Right lung (tissue), 5 donors: Measurements from ENCODE around the gene MSI2. TPM values are rescaled to one million over a fixed set of nuclear protein-coding genes. Genes with fewer than 3 reads are reported as not detected.

Source experiments
- DNase-seq, 2 donors: peaks; one replicate each; pipeline ENCODE4 v3.0.0-alpha.2; 2013
- polyA plus RNA-seq, 5 donors: library from polyadenylated mRNA; unstranded; fragments of 120-200 nt; gene quantifications; one replicate each; pipeline versions ENCODE4 v1.2.1 to v1.2.3, GENCODE V29; 2013; ENCODE audit warnings: inconsistent platforms in 1 of 5, low replicate concordance in 1 of 5; ENCODE audit not compliant: insufficient read length in 5 of 5, insufficient read depth in 1 of 5

MSI2 gene
- polyA plus RNA-seq, 5 donors: 35.4 to 48.9 (median 47.6) TPM

DNA sequence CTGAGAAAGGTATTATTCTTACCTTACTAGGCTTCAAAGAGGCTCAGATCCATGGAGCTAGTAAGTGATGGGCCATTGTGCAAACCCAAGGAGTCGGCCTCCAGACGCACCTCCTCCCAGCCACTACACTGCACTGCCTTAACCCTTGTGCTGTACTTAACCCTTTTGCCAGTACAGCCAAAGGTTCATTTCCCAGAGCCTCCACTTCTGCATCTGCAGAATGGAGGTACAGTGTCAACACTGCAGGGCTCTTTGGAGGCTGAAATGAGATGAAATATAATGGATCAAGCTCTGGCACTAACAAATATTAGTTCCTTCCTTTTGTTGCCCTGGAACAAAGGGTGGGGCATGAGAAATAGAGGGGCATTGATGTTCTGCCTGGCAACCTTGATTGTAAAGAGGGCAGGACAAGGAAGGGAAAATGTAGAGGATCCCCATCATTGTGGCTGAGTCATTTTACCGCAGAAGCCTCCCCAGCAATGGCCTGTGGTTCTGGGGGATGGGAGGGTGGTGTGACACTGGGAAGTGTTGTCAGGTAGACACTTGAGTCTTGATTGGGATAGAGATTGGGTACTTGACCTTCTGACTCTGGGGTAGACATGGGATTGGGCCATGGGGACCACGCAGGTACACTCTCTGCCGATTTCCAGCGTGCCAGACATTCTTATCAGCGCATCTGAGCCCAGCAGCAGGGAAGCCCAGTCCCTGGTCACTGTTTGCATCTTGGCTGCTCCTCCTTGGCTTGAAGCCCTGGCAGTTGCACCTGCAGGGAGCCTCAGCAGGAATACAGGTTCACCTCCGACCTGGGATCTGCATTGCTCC lies 84.0 kb downstream of the MSI2 start:
- DNase-seq: no peak

DNA sequence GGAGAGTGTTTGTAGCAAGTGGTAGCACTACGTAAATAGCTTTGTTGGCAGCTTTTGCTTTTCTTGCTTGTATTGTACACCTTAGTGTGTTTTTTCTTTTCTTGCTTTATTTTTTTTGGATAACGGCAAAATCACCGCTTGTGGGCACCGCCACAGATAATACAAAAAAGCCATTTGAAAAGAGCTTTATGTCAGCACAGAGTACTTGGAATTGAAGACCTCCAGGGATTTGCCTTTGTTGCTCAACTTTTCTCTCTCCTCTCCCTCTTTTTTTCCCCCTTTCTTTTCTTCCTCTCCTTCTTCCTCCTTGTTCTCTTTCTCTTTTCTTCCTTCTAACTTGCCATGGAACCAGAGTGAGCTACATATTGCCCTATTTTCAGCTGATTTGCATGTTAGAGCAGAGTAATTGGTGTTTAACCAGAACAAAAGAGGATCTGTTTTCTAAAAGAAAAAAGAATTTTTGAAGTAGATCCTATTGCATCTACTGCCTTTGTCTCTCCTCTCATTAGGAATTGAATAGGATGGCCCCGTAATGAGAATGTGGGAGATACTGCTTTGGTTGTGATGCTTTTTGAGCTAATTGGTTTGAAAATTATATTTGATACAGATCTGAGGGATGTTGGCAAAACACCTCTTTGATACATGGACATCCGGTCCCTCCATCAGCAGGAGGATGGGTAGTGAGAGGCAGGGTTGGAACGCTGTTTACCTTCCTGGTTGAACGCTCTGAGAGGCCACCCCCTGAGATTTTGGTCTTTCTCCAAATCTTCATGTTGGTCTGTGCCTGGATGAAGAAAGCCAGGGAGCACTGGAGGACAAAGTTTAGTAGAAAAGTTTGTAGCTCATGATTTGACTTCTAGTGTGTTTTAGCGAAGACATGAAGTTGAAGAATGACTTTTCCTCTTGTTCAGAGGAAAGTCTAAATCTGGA lies 85.6 kb downstream of the MSI2 start:
- no peak for DNase-seq

DNA sequence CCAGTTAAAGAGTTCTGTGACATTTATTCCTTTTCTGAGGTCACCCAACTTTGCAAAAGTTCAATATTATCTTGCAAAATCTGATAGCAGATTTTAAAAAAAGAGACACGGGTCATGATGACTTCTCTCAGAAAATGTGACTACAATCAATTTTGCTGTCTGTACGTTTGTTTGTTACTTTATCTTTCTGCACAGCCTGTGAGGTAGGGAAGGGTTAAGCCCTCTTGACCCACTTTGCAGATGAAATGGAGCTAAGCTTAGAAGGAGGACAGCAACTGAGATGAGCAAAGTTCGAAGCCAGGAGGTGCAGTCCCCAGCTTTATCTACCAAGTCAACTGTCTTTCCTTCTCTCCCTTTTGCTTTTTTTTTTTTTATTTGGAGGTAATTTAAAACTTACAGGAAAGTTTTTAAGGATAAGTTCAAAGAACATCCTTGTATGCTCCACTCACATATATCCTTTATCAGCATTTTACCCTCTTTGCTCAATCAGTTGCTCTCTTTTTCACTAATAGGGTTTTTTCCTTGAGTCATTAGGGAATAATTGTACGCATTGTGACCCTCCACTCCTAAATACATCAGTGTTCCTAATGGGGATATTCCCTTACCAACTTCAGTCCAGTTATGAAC lies 86.8 kb downstream of the MSI2 start:
- no peak for DNase-seq

DNA sequence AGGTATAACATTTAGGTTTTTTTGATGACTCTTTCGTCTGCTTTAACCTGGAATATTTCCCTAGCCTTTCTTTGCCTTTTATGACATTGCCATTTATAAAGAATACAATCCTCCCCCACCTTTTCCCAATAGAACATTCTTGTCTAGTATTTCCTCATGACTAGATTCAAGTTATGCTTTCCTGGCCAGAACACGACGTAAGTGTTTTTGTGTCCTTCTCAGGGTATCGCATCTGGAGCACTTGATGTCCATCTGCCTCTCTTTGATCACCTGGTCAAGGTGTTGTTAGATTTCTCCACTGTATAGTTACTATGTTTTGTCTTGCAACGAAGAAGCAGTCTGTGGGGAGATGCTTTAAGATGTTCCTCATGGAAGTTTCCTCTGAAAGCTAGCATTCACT lies 87.4 kb downstream of the MSI2 start:
- no peak for DNase-seq

GRCh38 chr17:57344261-57344660 lies 87.9 kb downstream of the MSI2 start:
- DNase-seq: no peak

DNA sequence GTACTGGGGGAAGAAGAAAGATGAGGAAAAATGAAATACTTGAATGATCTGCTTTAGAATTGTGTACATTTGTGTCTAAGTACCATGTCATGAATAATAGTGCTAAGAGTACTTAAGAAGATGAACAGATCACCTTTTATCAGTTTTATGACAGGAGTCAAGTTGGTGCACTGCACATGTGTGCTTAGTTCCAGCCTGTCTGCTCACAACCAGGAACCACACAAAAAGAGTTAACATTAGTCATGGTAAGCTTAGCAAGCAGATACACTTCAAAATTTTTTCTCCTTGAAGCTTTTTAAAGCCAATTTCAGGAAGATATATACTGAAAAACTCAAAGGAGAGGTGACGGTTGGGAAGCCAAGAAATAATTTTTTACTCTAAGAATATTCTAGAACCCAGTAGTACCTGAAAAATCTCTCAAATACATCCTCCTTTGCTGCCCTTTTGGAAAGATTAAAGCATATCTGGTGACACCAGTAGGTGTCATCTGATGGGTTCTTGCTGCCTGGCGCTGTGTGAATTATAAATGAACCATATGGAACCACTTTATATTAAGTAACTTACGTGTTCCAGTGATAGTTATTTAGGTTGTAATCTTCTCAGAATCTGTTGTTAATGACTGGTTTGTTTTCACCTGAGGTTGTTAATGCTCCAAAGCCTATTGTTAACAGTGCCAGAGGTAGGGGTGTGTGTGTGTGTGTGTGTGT lies 93.4 kb downstream of the MSI2 start:
- DNase-seq: peak; percentile 64 to 65

- peak; percentile 80 to 85 for DNase-seq
Observed at GRCh38 chr17:57350266-57350665, 93.9 kb downstream of the MSI2 start.

- DNase-seq: no peak
Observed at GRCh38 chr17:57352665-57353175, 96.4 kb downstream of the MSI2 start.

- DNase-seq: no peak
Observed at GRCh38 chr17:57354673-57355072, 98.3 kb downstream of the MSI2 start.

GRCh38 chr17:57355090-57355859 lies 99.0 kb downstream of the MSI2 start:
- no peak for DNase-seq

DNA sequence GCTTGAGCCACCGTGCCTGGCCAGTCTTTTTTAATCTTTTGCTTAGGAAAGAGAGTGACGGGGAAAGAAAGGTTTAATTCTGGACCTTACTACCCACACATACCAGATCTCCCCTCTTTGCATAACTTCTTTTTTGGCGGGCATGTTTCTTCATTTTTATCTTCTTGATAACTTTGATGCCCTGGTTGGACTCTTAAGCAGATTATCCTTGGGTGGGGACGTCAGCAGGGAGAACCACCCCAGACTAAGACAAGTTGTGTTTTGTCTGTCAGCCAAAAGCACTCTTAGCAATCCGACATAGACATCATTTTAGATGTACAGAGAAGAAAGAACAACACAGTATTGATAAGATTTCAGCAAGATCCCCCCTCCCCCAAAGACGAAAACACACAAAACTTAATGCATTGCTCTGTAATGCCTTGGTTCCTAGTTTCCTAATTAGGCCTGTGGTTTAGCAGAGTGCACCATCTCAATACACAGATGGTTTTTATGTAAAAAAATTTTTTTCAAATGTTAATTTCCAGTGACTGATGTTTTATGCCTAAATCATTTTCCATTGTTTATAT lies 99.9 kb downstream of the MSI2 start:
- no peak for DNase-seq

DNA sequence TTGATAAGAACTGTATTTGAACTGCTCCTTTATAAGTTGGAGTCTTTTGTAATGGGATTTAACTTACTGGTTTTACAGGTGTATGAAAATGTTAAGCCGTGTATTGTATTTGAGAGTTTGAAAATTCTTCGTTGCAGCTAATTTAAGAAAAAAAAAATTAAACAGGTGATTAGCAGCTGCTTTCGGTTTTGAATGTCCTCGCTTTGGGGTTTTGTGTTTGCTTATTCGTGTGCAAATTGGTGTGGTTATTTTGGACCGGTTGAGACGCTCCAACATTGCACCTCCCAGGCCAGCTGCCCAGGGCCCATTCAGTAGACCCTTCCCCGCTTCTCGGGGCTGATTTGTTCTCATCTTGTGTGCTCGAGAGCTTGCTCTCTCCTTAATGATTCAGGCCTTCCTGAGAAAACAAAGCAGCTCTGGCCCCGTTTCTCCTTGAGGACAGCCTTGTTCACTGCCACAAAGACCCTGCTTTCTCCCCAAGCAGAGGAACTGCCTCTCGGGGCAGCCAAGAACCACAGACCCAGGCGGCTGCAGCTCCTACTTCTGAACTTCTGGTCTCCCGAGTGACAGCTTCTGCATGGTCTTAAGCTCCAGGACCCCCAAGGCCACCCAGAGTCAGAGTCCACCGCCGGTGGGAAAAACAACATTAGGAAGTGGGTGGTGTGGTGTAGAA lies 100.5 kb downstream of the MSI2 start:
- no peak for DNase-seq

GRCh38 chr17:57357392-57357784 lies 101.1 kb downstream of the MSI2 start:
- DNase-seq: peak in 1 of 2 donors; percentile 41

- no peak for DNase-seq
Observed at GRCh38 chr17:57357830-57358430, 101.6 kb downstream of the MSI2 start.

DNA sequence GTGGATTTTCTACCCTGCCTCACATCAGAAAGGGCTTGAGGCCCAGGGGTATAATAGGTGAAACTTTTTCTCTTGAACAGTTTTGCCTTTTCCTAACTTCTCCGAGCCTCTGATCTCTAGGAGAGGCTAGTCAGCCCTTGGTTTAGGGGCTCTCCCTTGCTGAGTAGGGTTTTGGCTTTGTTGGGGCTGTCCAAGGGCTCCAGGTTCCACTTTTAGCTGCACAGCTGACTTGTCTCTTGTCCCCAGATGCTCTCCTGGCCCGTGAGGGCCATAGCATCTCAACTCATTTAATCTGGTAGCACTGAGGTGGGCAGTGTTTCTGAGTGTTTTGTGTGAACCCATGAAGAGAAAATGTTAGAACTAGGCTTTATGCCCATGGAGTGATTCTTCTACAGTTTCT lies 103.9 kb downstream of the MSI2 start:
- no peak for DNase-seq

GRCh38 chr17:57362797-57363556 lies 106.7 kb downstream of the MSI2 start:
- no peak for DNase-seq

- no peak for DNase-seq
Observed at GRCh38 chr17:57363580-57363979, 107.3 kb downstream of the MSI2 start.

DNA sequence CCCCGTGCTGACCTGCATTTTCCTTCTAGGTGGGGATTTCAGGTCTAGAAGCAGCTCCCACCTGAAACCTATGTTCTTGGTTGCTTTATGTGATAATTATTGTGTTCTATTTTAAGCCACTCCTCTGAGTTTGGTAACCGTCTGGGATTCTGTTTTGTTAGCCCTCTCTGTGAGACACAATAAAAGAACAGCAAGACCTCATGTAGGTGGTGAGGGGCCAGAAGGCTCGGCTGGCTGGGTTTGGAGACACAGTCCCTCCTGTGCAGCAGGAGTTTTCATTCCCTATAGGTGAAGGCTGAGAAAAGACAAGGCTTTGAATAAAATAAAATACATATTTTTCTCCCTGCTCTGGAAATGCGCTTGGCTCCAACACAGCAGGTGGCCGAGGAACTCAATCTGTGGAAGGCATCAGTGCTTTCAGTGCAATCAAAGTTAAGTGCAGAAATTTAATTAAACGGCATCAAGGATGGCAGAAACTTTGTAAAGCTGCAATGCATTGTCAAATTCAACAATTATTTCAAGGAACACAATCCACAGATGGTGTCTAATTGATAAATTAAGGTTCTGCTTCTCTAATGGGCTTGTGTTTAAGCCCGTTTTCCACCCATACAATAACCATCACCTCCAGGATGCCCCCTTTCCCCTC lies 107.8 kb downstream of the MSI2 start:
- DNase-seq: no peak
